Measurements from ENCODE around the gene MFGE8. TPM values are rescaled to one million over a fixed set of nuclear protein-coding genes. Genes with fewer than 3 reads are reported as not detected.

MFGE8 gene
- total and polyA plus RNA-seq, 9 of the 15 experiments (the other 6 are each of a cell fraction or from before 2014, with no cell fraction given) = 2.3 to 142 (median 62.3) TPM

- Histone ChIP-seq H4K20me1 (replicated peaks; ENCODE audit: control insufficient read depth, insufficient read depth, low read length) (no peaks in the 10 kb centered on the region), H3K9me1 (ENCODE audit: control insufficient read depth, insufficient read depth, low read length) (peaks cover 3% of the 10 kb centered on the region), H3K4me1 (replicated peaks in 1 of 2; ENCODE audit: control insufficient read depth in 2 of 2, insufficient read depth in 2 of 2, low read length in 2 of 2) (peaks cover 12 to 25% of the 10 kb centered on the region in 2 experiments; a peak in 4 of 5 replicates), H3K27ac (ENCODE audit: extremely low read depth, low read depth, low read length) (no peak overlapping the region), H3K27me3 (ENCODE audit: control insufficient read depth in 2 of 2, insufficient read depth in 2 of 2, low read length in 2 of 2) (no peaks in the 10 kb centered on the region), H3K79me2 (ENCODE audit: control insufficient read depth, insufficient read depth, low read length) (peaks cover 5% of the 10 kb centered on the region; the same call in 1 of the 3 replicates), H3K9me3 (replicated peaks; ENCODE audit: control insufficient read depth, insufficient read depth, low read depth, low read length) (no peaks in the 10 kb centered on the region), H3K4me2 (ENCODE audit: insufficient read depth, low read length) (no peak overlapping the region), H2AFZ (ENCODE audit: low read depth, low read length) (no peak overlapping the region), H3K4me3 (no peak overlapping the region), H3K9ac (ENCODE audit: insufficient read depth in 1 of 2, low read depth in 2 of 2, low read length in 2 of 2) (no peak overlapping the region), H3K36me3 (ENCODE audit: control insufficient read depth, insufficient read depth, low read length) (peaks cover 79% of the 10 kb centered on the region)
- no peak for ATAC-seq
- POLR2A ChIA-PET = interaction anchor here (0.8 to 1.6 kb wide), 2 partner anchors 9 to 262 kb away, joined by 3 to 5 read pairs; no protein-coding TSS in a partner anchor
- no TSS peak for BruUV-seq (replicated peaks)
- 58% methylated on average over 2 of the region's 2 CpGs for WGBS (ENCODE audit: insufficient coverage, low coverage, missing lambda C conversion rate)
- no peak for TF ChIP-seq MAZ (CRISPR knock-in tag; conservative IDR thresholded peaks at IDR 0.05 in 1 of 2, IDR thresholded peaks at IDR 0.05 in 1 of 2)
- DNase-seq (ENCODE audit: extremely low read depth in 1 of 4, low spot score in 3 of 4) = no peak
- CTCF ChIA-PET (ENCODE audit: low intra/inter-chr PET ratio) = no interaction called here
- intact Hi-C loops (cut with micrococcal nuclease) (no loop called here), in situ Hi-C loops (cut with MboI) (no loop called here)
- no peak for FAIRE-seq
These were observed 10.3 kb downstream of the MFGE8 start for GRCh38 chr15:88902846-88903245.

- Histone ChIP-seq H3K4me2 (ENCODE audit: insufficient read depth, low read length) (no peak overlapping the region), H3K9ac (ENCODE audit: insufficient read depth in 1 of 2, low read depth in 2 of 2, low read length in 2 of 2) (no peak overlapping the region; a peak in 1 of 4 replicates), H3K4me3 (no peak overlapping the region), H3K36me3 (ENCODE audit: control insufficient read depth, insufficient read depth, low read length) (peaks cover 76% of the 10 kb centered on the region), H4K20me1 (replicated peaks; ENCODE audit: control insufficient read depth, insufficient read depth, low read length) (no peaks in the 10 kb centered on the region), H3K27me3 (ENCODE audit: control insufficient read depth in 2 of 2, insufficient read depth in 2 of 2, low read length in 2 of 2) (no peaks in the 10 kb centered on the region), H3K79me2 (ENCODE audit: control insufficient read depth, insufficient read depth, low read length) (peaks cover 5% of the 10 kb centered on the region; the same call in 1 of the 3 replicates), H3K9me1 (ENCODE audit: control insufficient read depth, insufficient read depth, low read length) (peaks cover 3% of the 10 kb centered on the region), H3K4me1 (replicated peaks in 1 of 2; ENCODE audit: control insufficient read depth in 2 of 2, insufficient read depth in 2 of 2, low read length in 2 of 2) (peaks cover 14 to 29% of the 10 kb centered on the region in 2 experiments; a peak in 4 of 5 replicates), H3K9me3 (replicated peaks; ENCODE audit: control insufficient read depth, insufficient read depth, low read depth, low read length) (no peaks in the 10 kb centered on the region), H3K27ac (ENCODE audit: extremely low read depth, low read depth, low read length) (no peak overlapping the region), H2AFZ (ENCODE audit: low read depth, low read length) (no peak overlapping the region)
- DNase-seq (ENCODE audit: extremely low read depth in 1 of 4, low spot score in 3 of 4) = no peak
- no peak for ATAC-seq
- in situ Hi-C loops (cut with MboI) = no loop called here
- intact Hi-C loops (cut with micrococcal nuclease) = no loop called here
- ChIA-PET CTCF (ENCODE audit: low intra/inter-chr PET ratio) (no interaction called here), POLR2A (interaction anchor here (0.6 to 1.6 kb wide), 6 partner anchors 9 to 262 kb away, joined by 3 to 5 read pairs (median 3); no protein-coding TSS in a partner anchor)
- 89% methylated on average over 6 of the region's 6 CpGs for WGBS (ENCODE audit: insufficient coverage, low coverage, missing lambda C conversion rate)
- no peak for FAIRE-seq
- BruUV-seq (replicated peaks) = no TSS peak
- TF ChIP-seq FOXJ3 (CRISPR knock-in tag; IDR thresholded peaks at IDR 0.05) (no peak), ZBED1 (IDR thresholded peaks at IDR 0.05) (no peak), ZNF507 (tag; conservative IDR thresholded peaks at IDR 0.05) (no peak), HCFC1 (IDR thresholded peaks at IDR 0.05; ENCODE audit: low read depth, low read length) (no peak), HSF4 (CRISPR knock-in tag; IDR thresholded peaks at IDR 0.05; ENCODE audit: borderline replicate concordance) (no peak), TAF7 (tag; IDR thresholded peaks at IDR 0.05) (no peak), SUPT5H (IDR thresholded peaks at IDR 0.05) (no peak), CREBBP (IDR thresholded peaks at IDR 0.05; ENCODE audit: low read depth, low read length) (no peak), HMGXB4 (CRISPR knock-in tag; IDR thresholded peaks at IDR 0.05) (no peak), TGIF2 (CRISPR knock-in tag; IDR thresholded peaks at IDR 0.05) (no peak), ZNF785 (CRISPR knock-in tag; IDR thresholded peaks at IDR 0.05) (no peak), SMAD4 (CRISPR knock-in tag; conservative IDR thresholded peaks at IDR 0.05) (no peak), MNT (conservative IDR thresholded peaks at IDR 0.05) (no peak)
These were observed 10.9 kb downstream of the MFGE8 start for GRCh38 chr15:88902221-88902835.

All from K562 (cell line).